ENCODE measurements around the gene C20orf204. TPM values are rescaled to one million over a fixed set of nuclear protein-coding genes. Genes with fewer than 3 reads are reported as not detected.

The C20orf204 gene
- total and polyA plus RNA-seq, 2 donors (not counting 3 experiments of a cell fraction or from before 2014, with no cell fraction given), result 2.8 to 5.8 TPM

GRCh38 chr20:64076061-64076997 is 40.3 kb downstream of the C20orf204 start:
- CTCF ChIA-PET, result no interaction called here
- intact Hi-C loops (cut with micrococcal nuclease), result no loop called here
- BruUV-seq (replicated peaks), result no TSS peak
- DNase-seq (ENCODE audit: low read depth, low spot score), result no peak
- H3K27ac ChIP-seq (ENCODE audit: insufficient read depth, low read depth, low read length), result no peak overlapping the region
- dilution Hi-C loops (cut with MboI; ENCODE audit: extremely low pct_ligation_motif_present, low sequenced_read_pairs), result no loop called here
- peaks cover 0 to 21% of the 10 kb centered on the region in 2 experiments for H3K36me3 ChIP-seq (ENCODE audit: control insufficient read depth in 2 of 2, extremely low read depth in 1 of 2, insufficient read depth in 2 of 2, low read length in 2 of 2)
- H2AFZ ChIP-seq (ENCODE audit: low read depth, low read length), result no peak overlapping the region
- TF ChIP-seq FOS (IDR thresholded peaks at IDR 0.05; ENCODE audit: borderline replicate concordance, insufficient read depth, low read length), result no peak
- no peak for TF ChIP-seq JUN (IDR thresholded peaks at IDR 0.05; ENCODE audit: borderline replicate concordance, insufficient read depth, insufficient read length, low read depth)
- no peak for TF ChIP-seq CTCF (IDR thresholded peaks at IDR 0.05; ENCODE audit: extremely low read depth in 1 of 2, insufficient read depth in 1 of 2, low read depth in 1 of 2, low read length in 2 of 2)
- no peak for TF ChIP-seq POLR2A (IDR thresholded peaks at IDR 0.05; ENCODE audit: low read depth, low read length)
- no peak for TF ChIP-seq POLR2AphosphoS5 (IDR thresholded peaks at IDR 0.05; ENCODE audit: insufficient read depth, low read depth, low read length)
- TF ChIP-seq EZH2 (IDR thresholded peaks at IDR 0.05; ENCODE audit: borderline replicate concordance, low read depth, low read length, severe bottlenecking), result no peak
- no peak for TF ChIP-seq GATA2 (IDR thresholded peaks at IDR 0.05; ENCODE audit: insufficient read depth, insufficient read length, low read depth, low read length)
- TF ChIP-seq MAX (IDR thresholded peaks at IDR 0.05; ENCODE audit: insufficient read depth, insufficient read length), result no peak
- no peak for TF ChIP-seq MYC (IDR thresholded peaks at IDR 0.05; ENCODE audit: low read depth, low read length)
- H4K20me1 ChIP-seq (replicated peaks; ENCODE audit: control insufficient read depth, extremely low read depth, insufficient read depth, low read length), result no peaks in the 10 kb centered on the region
- H3K4me2 ChIP-seq (ENCODE audit: insufficient read depth, low read length), result no peak overlapping the region
- no peak overlapping the region for H3K9ac ChIP-seq (replicated peaks; ENCODE audit: extremely low read depth, insufficient read depth, low read length)
- no peaks in the 10 kb centered on the region for H3K9me1 ChIP-seq (replicated peaks; ENCODE audit: control insufficient read depth, extremely low read depth, insufficient read depth, low read length)
- H3K4me1 ChIP-seq (ENCODE audit: control insufficient read depth, extremely low read depth, insufficient read depth, low read length), result peaks cover 14% of the 10 kb centered on the region
- H3K9me3 ChIP-seq (replicated peaks; ENCODE audit: control insufficient read depth, insufficient read depth, low read length), result no peaks in the 10 kb centered on the region
- POLR2A ChIA-PET, result no interaction called here
- FAIRE-seq, result no peak
- no peaks in the 10 kb centered on the region for H3K27me3 ChIP-seq (ENCODE audit: control insufficient read depth in 2 of 2, insufficient read depth in 2 of 2, low read length in 2 of 2)
- H3K79me2 ChIP-seq (ENCODE audit: control insufficient read depth, insufficient read depth, low read length), result peaks cover 6% of the 10 kb centered on the region
- no peak overlapping the region for H3K4me3 ChIP-seq (replicated peaks in 1 of 3; ENCODE audit: insufficient read depth in 1 of 3, low read depth in 1 of 3, low read length in 3 of 3)

Measured in endothelial cell of umbilical vein (primary cell).